Sigmoid colon (tissue), 7 donors: ENCODE measurements around the gene SLC12A5. TPM values are rescaled to one million over a fixed set of nuclear protein-coding genes. Genes with fewer than 3 reads are reported as not detected.

Source experiments
- DNase-seq: peaks from one replicate; pipeline ENCODE4 v3.0.0-alpha.2; 2019
- H3K27ac ChIP-seq, 4 donors: fragments of 200-600 bp; sonication (generic); one replicate each; pipeline ENCODE4 v1.5.1; 2016 to 2019; ENCODE audit warnings: mild to moderate bottlenecking in 1 of 4
- H3K27me3 ChIP-seq, 3 donors: fragments of 200-600 bp; sonication (generic); one replicate each; pipeline ENCODE4 v1.5.1; 2019; ENCODE audit warnings: mild to moderate bottlenecking in 1 of 3
- H3K36me3 ChIP-seq, 4 donors: fragments of 200-600 bp; sonication (generic); one replicate each; pipeline ENCODE4 v1.5.1; 2016 to 2019
- H3K4me1 ChIP-seq, 4 donors: fragments of 200-600 bp; sonication (generic); one replicate each; pipeline ENCODE4 v1.5.1; 2017 to 2019
- H3K4me3 ChIP-seq, 4 donors: fragments of 200-600 bp; sonication (generic); one replicate each; pipeline ENCODE4 v1.5.1; 2017 to 2019; ENCODE audit warnings: mild to moderate bottlenecking in 2 of 4, moderate library complexity in 1 of 4
- H3K9me3 ChIP-seq, 4 donors: fragments of 200-600 bp in 3 of 4; sonication (generic) in 3 of 4; one replicate each; pipeline versions ENCODE4 v1.5.1 to v1.6.1; 2013 to 2019
- CTCF ChIP-seq, 4 experiments: fragments of 450-650 bp in 3 of 4; fragments of 200-600 bp in 1 of 4; IDR thresholded peaks; one replicate each; pipeline ENCODE4 v1.5.1; 2016 to 2019; ENCODE audit warnings: antibody characterized with exemption in 4 of 4, mild to moderate bottlenecking in 3 of 4, moderate library complexity in 2 of 4
- EP300 ChIP-seq, 4 donors: sonication (generic); formaldehyde crosslinking; IDR thresholded peaks; one replicate each; pipeline ENCODE4 v1.6.1; 2017; ENCODE audit warnings: antibody characterized with exemption in 4 of 4
- POLR2A ChIP-seq, 2 donors: fragments of 450-650 bp; IDR thresholded peaks; one replicate each; pipeline ENCODE4 v1.6.1; 2016; ENCODE audit warnings: antibody characterized with exemption in 2 of 2, mild to moderate bottlenecking in 2 of 2, moderate library complexity in 2 of 2
- POLR2AphosphoS5 ChIP-seq, 4 donors: sonication (generic); formaldehyde crosslinking; IDR thresholded peaks; one replicate each; pipeline ENCODE4 v1.6.1; 2017; ENCODE audit warnings: antibody characterized with exemption in 4 of 4
- WGBS, 2 donors: extraction: QIAGEN DNeasy Blood & Tissue Kit; methylation state at CpG; one replicate each; pipeline ENCODE4 v1.1.7; 2013; 5-methylcytosine and 5-hydroxymethylcytosine counted together
- intact Hi-C: fragments of 100-400 bp; cut with DNase I; formaldehyde crosslinking; loops from one replicate; pipeline ENCODE4 v1.15.1; 2023
- polyA plus RNA-seq, 3 donors: library from polyadenylated mRNA; stranded (reverse); fragments of 200-250 nt; gene quantifications; one replicate each; pipeline ENCODE4 v1.2.3, GENCODE V29; 2013
- total RNA-seq, 4 donors: library from RNA; depleted of rRNA; stranded (reverse); fragments of >200 nt; gene quantifications; one replicate each; pipeline ENCODE4 v1.1.0, GENCODE V29; 2016
- donor health status: healthy with polysubstance abuse.
- donor health status: Bipolar disorder and iron deficiency.
- donor health status: healthy.

Gene SLC12A5
- total and polyA plus RNA-seq, 7 donors = 0.14 to 1.4 TPM; not detected in 5

DNA sequence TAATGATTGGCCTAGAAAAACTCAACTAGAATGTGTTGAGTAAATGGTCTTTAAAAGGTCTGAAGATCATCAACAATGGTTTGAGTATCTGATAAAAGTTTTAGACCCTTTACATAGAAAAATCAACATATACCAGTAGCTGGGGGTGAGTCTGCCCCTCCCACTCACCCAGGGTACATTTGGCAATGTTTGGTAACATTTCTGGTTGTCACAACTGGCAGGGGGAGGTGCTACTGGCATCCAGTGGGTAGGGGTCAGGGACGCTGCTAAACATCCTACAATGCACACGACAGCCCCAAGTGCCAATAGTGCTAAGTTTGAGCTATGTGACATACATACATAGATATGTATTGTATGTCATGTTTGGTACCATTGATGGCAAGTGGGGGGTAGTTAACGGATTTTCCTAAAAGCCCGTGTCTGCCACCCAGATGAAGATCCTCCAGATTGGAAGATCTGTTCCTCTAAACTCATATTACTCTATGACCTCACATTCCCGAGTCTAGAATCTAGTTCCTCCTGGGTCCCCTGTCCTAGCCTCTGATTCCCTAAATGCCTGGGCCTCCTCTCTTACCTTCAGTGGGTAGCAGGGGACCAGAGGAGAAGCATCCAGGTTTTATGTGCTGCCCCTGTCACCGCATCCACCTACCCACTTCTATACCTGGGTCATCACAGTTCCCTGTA is 22.9 kb upstream of the SLC12A5 start:
- peaks cover 10 to 75% (median 19%) of the 10 kb centered on the region in 3 donors for H3K27me3 ChIP-seq
- peaks cover 0 to 8% (median 5%) of the 10 kb centered on the region in 4 donors for H3K4me1 ChIP-seq
- H3K36me3 ChIP-seq = no peaks in the 10 kb centered on the region
- no peak overlapping the region for H3K4me3 ChIP-seq
- H3K27ac ChIP-seq = no peak overlapping the region
- intact Hi-C loops = no loop called here
- no peaks in the 10 kb centered on the region for H3K9me3 ChIP-seq
- DNase-seq = no peak
- TF ChIP-seq POLR2AphosphoS5 (IDR thresholded peaks at IDR 0.05) = no peak
- no peak for TF ChIP-seq CTCF (IDR thresholded peaks at IDR 0.05)
- no peak for TF ChIP-seq POLR2A (IDR thresholded peaks at IDR 0.05)
- no peak for TF ChIP-seq EP300 (IDR thresholded peaks at IDR 0.05)
- WGBS, 2 donors = 58 to 70% methylated on average over 6 of the region's 6 CpGs

- Histone ChIP-seq H3K36me3 (no peaks in the 10 kb centered on the region), H3K4me3 (no peak overlapping the region), H3K27me3 (peaks cover 18 to 75% (median 27%) of the 10 kb centered on the region in 3 donors), H3K9me3 (no peaks in the 10 kb centered on the region), H3K4me1 (peaks cover 0 to 14% (median 5%) of the 10 kb centered on the region in 4 donors), H3K27ac (no peak overlapping the region)
- TF ChIP-seq EP300 (IDR thresholded peaks at IDR 0.05) (no peak), CTCF (IDR thresholded peaks at IDR 0.05) (no peak), POLR2AphosphoS5 (IDR thresholded peaks at IDR 0.05) (no peak), POLR2A (IDR thresholded peaks at IDR 0.05) (no peak)
- intact Hi-C loops = no loop called here
- WGBS, 2 donors = 81 to 87% methylated on average over 11 of the region's 11 CpGs
- DNase-seq = no peak
Measured at GRCh38 chr20:46006964-46007363, 22.1 kb upstream of the SLC12A5 start.

GRCh38 chr20:46007671-46008070 is 21.3 kb upstream of the SLC12A5 start:
- TF ChIP-seq POLR2AphosphoS5 (IDR thresholded peaks at IDR 0.05) (no peak), CTCF (IDR thresholded peaks at IDR 0.05) (no peak), EP300 (IDR thresholded peaks at IDR 0.05) (no peak), POLR2A (IDR thresholded peaks at IDR 0.05) (no peak)
- no peaks in the 10 kb centered on the region for H3K36me3 ChIP-seq
- H3K27ac ChIP-seq = no peak overlapping the region
- no peak overlapping the region for H3K4me3 ChIP-seq
- DNase-seq = no peak
- 71 to 82% methylated on average over 4 of the region's 4 CpGs for WGBS, 2 donors
- H3K27me3 ChIP-seq = peaks cover 25 to 80% (median 34%) of the 10 kb centered on the region in 3 donors
- H3K9me3 ChIP-seq = no peaks in the 10 kb centered on the region
- peaks cover 0 to 14% (median 5%) of the 10 kb centered on the region in 4 donors for H3K4me1 ChIP-seq
- intact Hi-C loops = no loop called here

GRCh38 chr20:46009816-46010215 is 19.2 kb upstream of the SLC12A5 start:
- Histone ChIP-seq H3K27me3 (peaks cover 39 to 93% (median 53%) of the 10 kb centered on the region in 3 donors), H3K9me3 (no peaks in the 10 kb centered on the region), H3K4me1 (peaks cover 0 to 25% (median 16%) of the 10 kb centered on the region in 4 donors), H3K4me3 (no peak overlapping the region), H3K36me3 (no peaks in the 10 kb centered on the region), H3K27ac (no peak overlapping the region)
- no peak for DNase-seq
- intact Hi-C loops = no loop called here
- WGBS, 2 donors = 35 to 44% methylated on average over 20 of the region's 20 CpGs
- TF ChIP-seq EP300 (IDR thresholded peaks at IDR 0.05) (no peak), POLR2A (IDR thresholded peaks at IDR 0.05) (no peak), CTCF (IDR thresholded peaks at IDR 0.05) (no peak), POLR2AphosphoS5 (IDR thresholded peaks at IDR 0.05) (no peak)
